Measurements from ENCODE around the gene DYNC1LI2.
"Not testable (repeated sequence)": the region's sequence is repeated elsewhere in the genome, so short reads cannot be mapped to it uniquely, and the experiment has no call there.

DYNC1LI2 gene

DNA sequence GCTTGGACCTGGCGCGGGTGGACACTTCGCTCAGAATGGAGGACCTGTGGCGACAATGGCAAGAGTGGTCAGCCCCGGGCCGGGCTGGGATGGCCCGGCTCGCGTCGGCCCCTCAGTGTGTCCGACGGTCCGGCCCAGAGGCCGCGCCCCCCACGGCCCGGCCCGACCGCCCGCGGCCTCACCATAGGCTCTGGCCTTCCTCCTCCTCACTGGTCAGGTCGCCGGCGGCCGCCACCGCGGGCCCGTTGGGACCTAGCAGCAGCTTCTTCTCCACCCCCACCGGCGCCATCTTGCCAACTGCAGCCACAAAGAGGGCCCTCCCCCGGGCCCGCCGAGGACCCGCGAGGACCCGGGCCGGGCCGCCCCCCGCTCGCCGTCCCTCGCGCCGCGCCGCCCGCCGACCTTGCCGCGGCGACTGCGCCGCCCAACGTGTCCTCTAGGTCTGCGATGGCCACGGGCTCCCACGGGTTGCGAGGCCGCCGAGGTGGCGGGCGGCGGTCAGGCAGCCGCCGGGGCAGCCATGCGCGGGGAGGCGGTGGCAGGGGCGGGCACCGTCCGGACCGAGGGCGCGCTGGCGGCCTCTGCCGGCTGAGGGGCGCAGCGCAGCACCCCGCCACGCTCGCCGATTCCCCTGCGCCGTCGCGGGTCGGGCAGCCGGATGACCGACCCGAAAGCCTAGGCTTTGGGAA is at the start of gene DYNC1LI2:
Gene DYNC1LI2, minus strand, starts transcription at position 307 of the 689 bp plus-strand sequence. Its CDS starts 18 bp downstream, at position 289.
- peak; percentile 86 for DNase-seq (ENCODE audit: low read depth, low spot score)

DNA sequence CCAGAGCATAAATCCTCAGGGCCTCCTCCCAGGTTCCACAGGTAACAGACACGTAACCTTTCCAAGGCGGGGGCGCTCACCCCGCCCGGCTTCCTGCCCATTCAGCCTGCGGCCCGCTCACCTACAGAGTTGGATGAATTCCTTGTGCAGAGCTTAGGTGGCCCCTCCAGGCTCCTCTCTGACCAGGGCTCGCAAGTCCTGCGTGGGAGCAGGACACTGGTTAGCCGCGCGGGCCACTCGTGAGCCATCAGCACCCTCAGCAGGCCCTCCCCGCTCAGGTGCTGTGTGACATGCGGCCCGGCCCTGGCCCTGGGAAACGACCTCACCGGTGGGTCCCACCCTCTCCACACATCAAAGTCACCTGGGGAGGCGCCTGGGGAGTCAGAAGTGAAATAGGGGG is 49.4 kb upstream of the DYNC1LI2 start:
- DNase-seq (ENCODE audit: low read depth, low spot score), result no peak

- no peak for DNase-seq (ENCODE audit: low read depth, low spot score)
Measured at GRCh38 chr16:66798161-66798560, 46.8 kb upstream of the DYNC1LI2 start.

DNA sequence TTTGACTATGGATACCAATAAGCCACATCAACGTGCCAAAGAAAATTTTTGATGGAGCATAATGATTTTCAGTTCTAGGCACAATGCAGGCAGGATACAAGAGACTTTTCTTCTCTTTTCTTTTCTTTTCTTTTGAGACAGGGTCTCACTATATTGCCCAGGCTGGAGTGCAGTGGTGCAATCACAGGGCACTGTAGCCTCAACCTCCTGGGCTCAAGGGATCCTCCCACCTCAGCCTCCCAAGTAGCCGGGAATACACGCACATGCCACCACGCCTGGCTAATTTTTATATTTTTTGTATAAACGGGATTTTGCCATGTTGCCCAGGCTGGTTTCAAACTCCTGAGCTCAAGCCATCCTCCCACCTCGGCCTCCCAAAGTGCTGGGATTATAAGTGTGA is 42.6 kb upstream of the DYNC1LI2 start:
- DNase-seq (ENCODE audit: low read depth, low spot score), result not testable (repeated sequence)

GRCh38 chr16:66790130-66790733 is 38.8 kb upstream of the DYNC1LI2 start:
- DNase-seq (ENCODE audit: low read depth, low spot score), result no peak

DNA sequence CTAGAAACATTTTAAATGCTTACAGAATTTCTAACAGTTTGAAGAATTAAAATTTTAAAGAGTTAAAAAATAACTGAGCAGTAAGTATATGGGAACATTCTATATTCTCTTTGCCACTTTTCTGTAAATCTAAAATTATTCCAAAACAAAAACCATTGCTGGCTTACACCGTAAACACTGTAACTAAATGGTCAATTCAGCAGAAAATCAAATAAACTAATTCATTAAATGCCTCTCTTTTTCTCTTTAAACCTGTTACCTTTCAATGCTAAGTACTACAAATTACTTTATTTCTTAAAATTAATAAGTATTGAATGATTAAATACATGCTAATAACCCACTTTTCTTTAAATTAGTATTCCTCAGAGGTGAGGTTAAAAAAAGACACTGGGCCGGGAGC is 36.0 kb upstream of the DYNC1LI2 start:
- DNase-seq (ENCODE audit: low read depth, low spot score), result no peak

- DNase-seq (ENCODE audit: low read depth, low spot score), result no peak
Measured at GRCh38 chr16:66786551-66786950, 35.1 kb upstream of the DYNC1LI2 start.

- no peak for DNase-seq (ENCODE audit: low read depth, low spot score)
Measured at GRCh38 chr16:66776457-66776856, 25.0 kb upstream of the DYNC1LI2 start.

DNA sequence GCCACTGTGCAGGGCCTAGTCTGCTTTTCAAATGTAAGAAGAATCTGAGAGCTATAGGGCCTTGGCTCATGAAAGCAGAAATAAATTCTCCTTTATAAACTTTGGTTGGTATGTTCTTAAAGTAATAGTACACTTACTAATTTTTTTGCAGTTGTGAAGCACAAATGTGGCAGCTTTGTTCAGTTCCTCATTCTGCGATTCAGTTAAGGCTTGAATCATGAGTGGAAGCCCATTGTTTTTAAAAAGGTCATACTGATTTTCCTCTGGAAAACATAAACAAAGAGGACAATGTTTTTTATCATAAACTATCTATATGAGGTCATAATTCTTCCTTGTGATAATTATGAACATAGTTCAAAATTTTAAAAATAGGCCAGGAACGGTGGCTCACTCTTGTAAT is 23.6 kb upstream of the DYNC1LI2 start:
- DNase-seq (ENCODE audit: low read depth, low spot score), result no peak

GRCh38 chr16:66758086-66758485 is 6.7 kb upstream of the DYNC1LI2 start:
- DNase-seq (ENCODE audit: low read depth, low spot score), result no peak

DNA sequence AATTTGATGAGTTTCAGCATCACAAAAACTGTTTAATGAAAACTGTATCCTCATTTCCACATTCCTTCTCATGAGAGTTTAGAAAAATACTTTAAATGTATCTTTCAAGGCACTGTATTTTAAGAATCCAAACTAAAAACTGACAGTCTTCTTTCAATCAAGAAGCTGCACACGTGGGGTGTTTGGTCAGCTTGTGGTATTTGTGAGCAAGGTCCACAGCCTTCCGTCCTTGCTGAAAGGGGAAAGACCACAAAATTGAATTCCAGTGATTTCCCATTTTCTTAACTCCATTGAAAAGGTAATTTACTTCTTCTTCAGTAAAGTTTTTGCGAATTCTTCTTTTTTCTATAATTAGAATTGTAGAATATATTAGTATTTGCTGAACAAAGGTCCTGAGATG is 3.4 kb upstream of the DYNC1LI2 start:
- no peak for DNase-seq (ENCODE audit: low read depth, low spot score)

- no peak for DNase-seq (ENCODE audit: low read depth, low spot score)
Measured at GRCh38 chr16:66754211-66754610, 2.8 kb upstream of the DYNC1LI2 start.

GRCh38 chr16:66752958-66753357 is 1.5 kb upstream of the DYNC1LI2 start:
- DNase-seq (ENCODE audit: low read depth, low spot score), result no peak

DNA sequence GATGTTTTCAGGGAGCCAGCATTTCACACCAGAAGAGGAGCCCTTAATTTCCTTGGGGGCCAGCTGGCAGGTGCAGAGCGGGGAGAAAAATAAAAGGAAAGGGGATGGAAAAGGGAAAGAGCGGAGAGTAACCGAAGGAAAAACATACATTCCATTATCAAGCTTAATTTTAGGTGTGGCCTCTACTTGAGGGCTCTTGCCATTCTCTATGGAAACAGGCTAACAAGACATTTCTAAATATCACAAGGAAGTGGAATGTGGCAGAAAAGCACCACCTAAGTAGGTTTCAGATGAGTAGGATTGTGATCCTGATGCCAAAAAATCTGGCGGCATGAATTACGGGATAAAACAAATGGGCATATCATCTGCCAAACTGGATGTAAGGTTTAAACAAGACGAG is 970 bp upstream of the DYNC1LI2 start:
- DNase-seq (ENCODE audit: low read depth, low spot score), result no peak

DNA sequence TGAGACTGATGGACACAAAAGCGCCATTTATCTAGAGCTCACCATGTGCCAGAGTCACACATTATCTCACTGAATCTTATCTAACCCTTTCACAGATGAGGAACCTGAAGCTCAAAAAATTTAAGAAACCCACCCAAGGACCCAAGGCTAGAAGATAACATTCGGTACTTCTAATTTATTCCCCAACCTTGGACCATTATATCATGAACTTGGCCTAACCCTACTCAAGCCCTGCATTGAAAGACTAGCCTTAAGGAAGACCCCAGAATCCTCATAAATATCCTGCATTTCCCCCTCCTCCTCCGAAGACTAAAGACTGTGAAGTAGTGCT is 548 bp upstream of the DYNC1LI2 start:
- no peak for DNase-seq (ENCODE audit: low read depth, low spot score)

DNA sequence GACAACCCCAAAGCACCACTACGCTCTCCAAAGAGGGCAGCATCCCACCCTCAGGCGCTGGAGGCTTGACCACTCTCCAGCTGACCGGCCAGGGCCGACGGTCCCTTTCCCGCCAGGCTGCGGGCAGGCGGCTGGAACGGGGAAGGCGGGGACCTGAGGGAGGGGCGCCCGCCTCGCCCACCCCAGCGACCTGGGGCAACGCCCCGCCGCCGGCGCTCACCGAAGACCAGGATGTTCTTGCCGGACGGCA is 431 bp downstream of the DYNC1LI2 start:
- DNase-seq (ENCODE audit: low read depth, low spot score), result no peak

GRCh38 chr16:66750279-66751052 is 943 bp downstream of the DYNC1LI2 start:
- no peak for DNase-seq (ENCODE audit: low read depth, low spot score)

DNA sequence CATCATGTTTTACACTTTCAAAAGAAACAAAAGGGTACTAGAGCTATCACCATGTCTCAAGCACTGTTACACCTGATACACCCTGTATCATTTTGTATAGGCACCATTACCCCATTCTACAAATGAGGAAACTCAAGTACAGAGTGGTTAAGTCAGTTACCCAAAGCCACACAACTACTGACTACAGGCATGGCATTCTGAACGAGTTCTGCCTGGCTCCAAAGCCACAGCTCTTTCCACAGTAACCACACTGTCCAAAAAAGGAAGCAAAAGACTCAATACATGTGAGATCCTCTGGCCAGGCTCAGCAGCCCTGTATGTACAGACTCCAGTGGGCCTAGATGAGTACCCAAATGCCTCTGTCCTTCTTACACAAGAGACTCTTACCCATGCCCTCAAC is 4.7 kb downstream of the DYNC1LI2 start:
- no peak for DNase-seq (ENCODE audit: low read depth, low spot score)

DNA sequence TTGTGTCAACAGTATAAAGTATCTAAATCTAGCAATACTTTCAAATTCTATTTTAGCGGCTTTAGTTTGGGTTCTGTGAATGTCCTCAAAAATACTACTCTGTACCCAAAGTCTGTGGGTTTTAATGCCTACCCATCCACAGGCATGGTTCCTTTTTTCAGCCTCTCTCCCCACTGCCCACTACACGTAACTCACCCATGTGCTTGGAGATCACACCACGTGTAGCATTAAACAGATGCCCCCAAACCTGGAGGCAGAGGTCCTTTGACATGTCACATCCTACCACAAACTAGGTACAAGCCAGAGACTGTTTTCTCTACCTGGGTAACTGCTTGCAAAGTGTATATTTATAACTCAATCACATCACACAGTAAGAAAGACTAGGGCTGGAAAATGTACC is 5.4 kb downstream of the DYNC1LI2 start:
- no peak for DNase-seq (ENCODE audit: low read depth, low spot score)

DNA sequence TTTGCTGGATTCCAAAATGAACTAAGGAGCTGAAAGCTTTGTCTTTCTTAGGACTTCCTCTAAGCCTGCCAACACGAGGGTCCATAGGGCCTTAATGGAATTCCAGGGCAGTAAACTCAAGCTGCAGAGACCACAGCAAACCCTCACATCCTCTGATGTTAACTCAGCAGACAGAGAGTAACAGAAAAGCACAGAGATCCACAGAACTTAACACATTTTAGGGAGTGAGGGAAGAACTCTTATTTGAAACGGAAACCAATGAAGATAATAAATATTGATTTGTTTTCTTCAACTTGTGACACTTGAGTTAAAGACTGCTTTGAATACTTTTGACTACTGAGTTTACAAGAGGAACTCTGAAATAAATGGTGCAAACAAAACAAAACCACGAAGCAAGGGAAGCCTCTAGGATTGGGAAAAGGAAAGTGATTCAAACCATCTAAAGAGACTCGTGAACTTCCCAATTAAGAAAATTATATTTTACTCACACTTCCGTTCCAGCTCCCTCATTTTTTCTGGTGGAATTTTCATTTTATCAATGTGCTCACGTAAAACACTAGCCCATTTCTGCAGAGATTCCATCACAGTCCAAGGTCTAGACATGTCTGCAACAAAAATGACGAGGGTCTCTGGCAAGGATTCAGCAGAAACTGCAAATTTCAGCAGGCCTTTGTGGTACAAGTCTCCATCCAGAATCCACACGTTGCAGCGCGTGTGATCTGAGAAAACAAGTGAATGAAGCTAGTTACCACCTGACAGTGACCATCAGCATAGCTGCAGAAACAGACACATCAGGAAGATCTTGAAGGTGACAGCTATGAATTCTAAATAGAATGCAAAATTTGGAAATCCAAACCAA is 9.2 kb downstream of the DYNC1LI2 start:
- DNase-seq (ENCODE audit: low read depth, low spot score), result no peak

GRCh38 chr16:66741169-66741900 is 10.1 kb downstream of the DYNC1LI2 start:
- peak; percentile 18 for DNase-seq (ENCODE audit: low read depth, low spot score)

DNA sequence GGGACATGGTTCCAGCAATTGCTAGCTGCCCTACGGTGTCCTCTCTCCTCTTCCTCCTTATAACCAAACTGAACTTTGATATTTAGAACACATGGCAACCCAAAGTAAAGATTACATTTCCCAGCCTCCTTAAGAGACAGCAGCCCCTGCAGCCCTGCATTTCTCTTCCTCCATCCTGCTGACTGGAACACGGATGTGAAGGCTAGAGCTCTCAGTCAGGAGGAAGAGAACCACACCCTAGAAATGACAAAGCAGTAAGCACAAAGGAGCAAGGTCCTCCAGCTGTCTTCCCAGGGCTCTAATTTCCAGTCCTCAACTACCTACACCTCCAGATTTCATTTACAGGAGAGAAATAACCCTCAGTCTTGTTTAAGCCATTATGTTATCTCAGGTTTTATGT is 10.9 kb downstream of the DYNC1LI2 start:
- DNase-seq (ENCODE audit: low read depth, low spot score), result no peak
